Stimulated activated naive CD8-positive, alpha-beta T cell treated with anti-CD3 and anti-CD28 coated beads, Interleukin-15, amount 100 ng/mL, for 72 hours (primary cell): Measurements from ENCODE around the gene GON4L.
"Not testable (repeated sequence)": the region's sequence is repeated elsewhere in the genome, so short reads cannot be mapped to it uniquely, and the experiment has no call there.

ENCODE experiments used
- ATAC-seq: fragments of 150-1000 bp; cut with Tn5 transposase; 2 replicates; pipeline ENCODE4 v1.10.0; 2021; ENCODE audit warnings: mild to moderate bottlenecking, moderate library complexity
- DNase-seq, 2 donors: peaks; one replicate each; pipeline ENCODE4 v3.0.0; 2021 to 2022
- H3K27ac Mint-ChIP-seq, 2 donors: one replicate each; pipeline ENCODE4 v1.8.0; 2022; ENCODE audit warnings: mild to moderate bottlenecking in 2 of 2, mixed read lengths in 2 of 2, moderate library complexity in 2 of 2
- H3K27me3 Mint-ChIP-seq: one replicate; pipeline ENCODE4 v1.8.0; 2022; ENCODE audit warnings: mixed read lengths
- H3K4me1 Mint-ChIP-seq: one replicate; pipeline ENCODE4 v1.8.0; 2022; ENCODE audit warnings: mild to moderate bottlenecking, mixed read lengths
- H3K4me3 Mint-ChIP-seq, 2 donors: one replicate each; pipeline ENCODE4 v1.8.0; 2022; ENCODE audit warnings: mild to moderate bottlenecking in 2 of 2, mixed read lengths in 2 of 2, moderate library complexity in 1 of 2
- H3K9me3 Mint-ChIP-seq, 2 donors: one replicate each; pipeline ENCODE4 v1.8.0; 2022; ENCODE audit warnings: mixed read lengths in 2 of 2

The GON4L gene

GRCh38 chr1:155748141-155748540 is 108.9 kb downstream of the GON4L start:
- DNase-seq, H3K4me3 Mint-ChIP-seq, ATAC-seq, H3K27me3 Mint-ChIP-seq, H3K9me3 Mint-ChIP-seq: not testable (repeated sequence)
- Mint-ChIP-seq H3K4me1 (peaks cover 14% of the 10 kb centered on the region), H3K27ac (peak overlapping the region in 1 of 2 donors; percentile 89)

- DNase-seq, H3K9me3 Mint-ChIP-seq, H3K4me3 Mint-ChIP-seq, H3K27me3 Mint-ChIP-seq, ATAC-seq, H3K27ac Mint-ChIP-seq: not testable (repeated sequence)
- peaks cover 14% of the 10 kb centered on the region for H3K4me1 Mint-ChIP-seq
Measured at GRCh38 chr1:155747586-155747985, 109.4 kb downstream of the GON4L start.

GRCh38 chr1:155745284-155746228 is 111.5 kb downstream of the GON4L start:
- Mint-ChIP-seq H3K27ac (peak overlapping the region; percentile 83 to 98), H3K4me1 (peaks cover 14% of the 10 kb centered on the region), H3K4me3 (peak overlapping the region; percentile 89 to 93)
- ATAC-seq (peak; percentile 96), DNase-seq (peak; percentile 93 to 96)
- not testable (repeated sequence) for H3K9me3 Mint-ChIP-seq, H3K27me3 Mint-ChIP-seq

GRCh38 chr1:155744711-155745283 is 112.2 kb downstream of the GON4L start:
- Mint-ChIP-seq H3K27ac (peak overlapping the region in 1 of 2 donors; percentile 83), H3K27me3 (no peaks in the 10 kb centered on the region), H3K9me3 (no peaks in the 10 kb centered on the region), H3K4me1 (peaks cover 14% of the 10 kb centered on the region), H3K4me3 (peak overlapping the region; percentile 89 to 93)
- DNase-seq (no peak), ATAC-seq (no peak)

GRCh38 chr1:155741908-155742307 is 115.1 kb downstream of the GON4L start:
- Mint-ChIP-seq H3K4me1 (no peaks in the 10 kb centered on the region), H3K9me3 (no peaks in the 10 kb centered on the region), H3K4me3 (no peak overlapping the region), H3K27me3 (no peaks in the 10 kb centered on the region), H3K27ac (no peak overlapping the region)
- DNase-seq (no peak), ATAC-seq (no peak)

GRCh38 chr1:155740995-155741394 is 116.0 kb downstream of the GON4L start:
- H3K9me3 Mint-ChIP-seq: no peaks in the 10 kb centered on the region
- H3K27ac Mint-ChIP-seq: no peak overlapping the region
- no peaks in the 10 kb centered on the region for H3K4me1 Mint-ChIP-seq

GRCh38 chr1:155729031-155729898 is 127.7 kb downstream of the GON4L start:
- ATAC-seq (no peak), DNase-seq (no peak)
- no peaks in the 10 kb centered on the region for H3K27me3 Mint-ChIP-seq
- H3K9me3 Mint-ChIP-seq: no peaks in the 10 kb centered on the region
- no peak overlapping the region for H3K4me3 Mint-ChIP-seq
- H3K4me1 Mint-ChIP-seq: no peaks in the 10 kb centered on the region
- H3K27ac Mint-ChIP-seq: peak overlapping the region in 1 of 2 donors; percentile 49

More at GRCh38 chr1:155740995-155741394, 116.0 kb downstream of the GON4L start:
- ATAC-seq: no peak
- H3K27me3 Mint-ChIP-seq: no peaks in the 10 kb centered on the region
- no peak for DNase-seq
- no peak overlapping the region for H3K4me3 Mint-ChIP-seq

- Mint-ChIP-seq H3K27me3 (no peaks in the 10 kb centered on the region), H3K4me3 (no peak overlapping the region), H3K9me3 (no peaks in the 10 kb centered on the region), H3K4me1 (no peaks in the 10 kb centered on the region), H3K27ac (no peak overlapping the region)
- no peak for DNase-seq
- ATAC-seq: no peak
Measured at GRCh38 chr1:155725142-155725541, 131.9 kb downstream of the GON4L start.

- peak overlapping the region in 1 of 2 donors; percentile 42 for H3K27ac Mint-ChIP-seq
- H3K4me1 Mint-ChIP-seq: no peaks in the 10 kb centered on the region
- DNase-seq (no peak), ATAC-seq (no peak)
- no peaks in the 10 kb centered on the region for H3K9me3 Mint-ChIP-seq
- H3K4me3 Mint-ChIP-seq: no peak overlapping the region
- no peaks in the 10 kb centered on the region for H3K27me3 Mint-ChIP-seq
Measured at GRCh38 chr1:155719703-155720102, 137.3 kb downstream of the GON4L start.

GRCh38 chr1:155718524-155719115 is 138.4 kb downstream of the GON4L start:
- not testable (repeated sequence) for ATAC-seq, H3K27ac Mint-ChIP-seq, H3K4me3 Mint-ChIP-seq, H3K27me3 Mint-ChIP-seq, H3K4me1 Mint-ChIP-seq, H3K9me3 Mint-ChIP-seq, DNase-seq

GRCh38 chr1:155717041-155717440 is 140.0 kb downstream of the GON4L start:
- Mint-ChIP-seq H3K27ac (no peak overlapping the region), H3K9me3 (no peaks in the 10 kb centered on the region), H3K4me1 (no peaks in the 10 kb centered on the region), H3K4me3 (no peak overlapping the region), H3K27me3 (no peaks in the 10 kb centered on the region)
- DNase-seq: no peak
- ATAC-seq: no peak

- Mint-ChIP-seq H3K27ac (no peak overlapping the region), H3K27me3 (no peaks in the 10 kb centered on the region), H3K4me3 (no peak overlapping the region), H3K4me1 (no peaks in the 10 kb centered on the region), H3K9me3 (no peaks in the 10 kb centered on the region)
- ATAC-seq: no peak
- no peak for DNase-seq
Measured at GRCh38 chr1:155715777-155716176, 141.2 kb downstream of the GON4L start.

GRCh38 chr1:155715056-155715455 is 142.0 kb downstream of the GON4L start:
- not testable (repeated sequence) for H3K4me1 Mint-ChIP-seq, H3K4me3 Mint-ChIP-seq, H3K27me3 Mint-ChIP-seq, H3K27ac Mint-ChIP-seq, ATAC-seq, H3K9me3 Mint-ChIP-seq, DNase-seq

- no peak for ATAC-seq
- no peak for DNase-seq
- Mint-ChIP-seq H3K4me3 (no peak overlapping the region), H3K9me3 (no peaks in the 10 kb centered on the region), H3K4me1 (peaks cover 1% of the 10 kb centered on the region), H3K27ac (no peak overlapping the region), H3K27me3 (no peaks in the 10 kb centered on the region)
Measured at GRCh38 chr1:155713075-155713474, 143.9 kb downstream of the GON4L start.

- H3K27ac Mint-ChIP-seq, H3K4me1 Mint-ChIP-seq, H3K27me3 Mint-ChIP-seq, ATAC-seq, H3K9me3 Mint-ChIP-seq, H3K4me3 Mint-ChIP-seq, DNase-seq: not testable (repeated sequence)
Measured at GRCh38 chr1:155712636-155713035, 144.4 kb downstream of the GON4L start.
